HepG2 (cell line): ENCODE measurements around the gene C6orf132. TPM values are rescaled to one million over a fixed set of nuclear protein-coding genes. Genes with fewer than 3 reads are reported as not detected.

Experiments
- ATAC-seq: fragments of 200-7000 bp; cut with Tn5 transposase; 3 replicates; pipeline ENCODE4 v1.9.1; 2020; ENCODE audit warnings: mild to moderate bottlenecking, moderate library complexity
- BruUV-seq: library from RNA; stranded (reverse); fragments of 400-500 nt; replicated peaks from 2 replicates; lab custom pipeline; 2021; lab: Mats Ljungman, UMichigan
- CTCF ChIA-PET: fragments of 300-600 bp; formaldehyde crosslinking; extraction: SDS; loops from one replicate; lab custom pipeline; 2021; ENCODE audit warnings: low total read pairs, inconsistent platforms, low intra/inter-chr PET ratio; lab: Yijun Ruan, JAX
- POLR2A ChIA-PET: fragments of 350-600 bp; sonication (Branson Sonifier 250); formaldehyde crosslinking; loops from one replicate; lab custom pipeline; 2020; ENCODE audit warnings: antibody characterized with exemption, inconsistent platforms; lab: Yijun Ruan, JAX
- DNase-seq: peaks from one replicate; pipeline ENCODE4 v3.0.0-alpha.2; 2015; ENCODE audit warnings: low spot score
- FAIRE-seq: peaks from 3 replicates; lab custom pipeline; 2011; peaks lifted over from hg19 to GRCh38; lab: Jason Lieb, UNC
- H2AFZ ChIP-seq: one replicate; pipeline ENCODE4 v1.6.1; 2011; ENCODE audit warnings: low read length, inconsistent platforms
- H3K27ac ChIP-seq: fragments of 300-600 bp; 3 replicates; pipeline ENCODE4 v1.8.0; 2011; ENCODE audit warnings: mixed run types, mild to moderate bottlenecking, mixed read lengths, low read length, inconsistent platforms; ENCODE audit not compliant: insufficient read depth; ENCODE audit errors: extremely low read length
- H3K27me3 ChIP-seq, 2 experiments: fragments of 200-600 bp in 1 of 2; 2 replicates in 1 of 2; 3 replicates in 1 of 2; pipeline versions ENCODE4 v1.6.0 to v1.8.0; 2011; ENCODE audit warnings: low read length in 2 of 2, mild to moderate bottlenecking in 2 of 2, moderate library complexity in 2 of 2, inconsistent platforms in 1 of 2; ENCODE audit not compliant: insufficient read depth in 2 of 2, control insufficient read depth in 1 of 2
- H3K36me3 ChIP-seq, 2 experiments: fragments of 200-600 bp in 1 of 2; replicated peaks in 1 of 2; 2 replicates in 1 of 2; 3 replicates in 1 of 2; pipeline versions ENCODE4 v1.5.1 to v1.8.0; 2011; ENCODE audit warnings: low read length in 2 of 2, inconsistent platforms in 1 of 2; ENCODE audit not compliant: insufficient read depth in 2 of 2, control insufficient read depth in 1 of 2
- H3K4me1 ChIP-seq: 2 replicates; pipeline ENCODE4 v1.5.1; 2012; ENCODE audit warnings: low read length, inconsistent platforms; ENCODE audit not compliant: insufficient read depth
- H3K4me2 ChIP-seq: 2 replicates; pipeline ENCODE4 v1.6.0; 2011; ENCODE audit warnings: low read depth, low read length, inconsistent platforms
- H3K4me3 ChIP-seq, 3 experiments: fragments of 200-600 bp in 1 of 3; sonication (generic), shearing (Covaris generic) in 1 of 3; replicated peaks in 1 of 3; 2 replicates each; pipeline ENCODE4 v1.5.1; 2011 to 2016; ENCODE audit warnings: low read length in 3 of 3, inconsistent platforms in 2 of 3, low read depth in 2 of 3, mild to moderate bottlenecking in 2 of 3, control low read depth in 1 of 3, mixed read lengths in 1 of 3; ENCODE audit not compliant: insufficient read depth in 1 of 3
- H3K79me2 ChIP-seq: one replicate; pipeline ENCODE4 v1.6.1; 2011; ENCODE audit warnings: low read length, inconsistent platforms; ENCODE audit not compliant: insufficient read depth
- H3K9ac ChIP-seq: 2 replicates; pipeline ENCODE4 v1.6.0; 2011; ENCODE audit warnings: mild to moderate bottlenecking, low read depth, low read length, inconsistent platforms; ENCODE audit not compliant: insufficient read depth
- H3K9me3 ChIP-seq: 2 replicates; pipeline ENCODE4 v1.5.1; 2012; ENCODE audit warnings: mild to moderate bottlenecking, low read length
- H4K20me1 ChIP-seq: 2 replicates; pipeline ENCODE4 v1.6.0; 2011; ENCODE audit warnings: inconsistent platforms, mild to moderate bottlenecking, low read length, moderate library complexity; ENCODE audit not compliant: insufficient read depth
- ETV6 ChIP-seq: sonication (generic); formaldehyde crosslinking; conservative IDR thresholded peaks from 2 replicates; pipeline ENCODE4 v1.4.0; 2020; ENCODE audit warnings: missing genetic modification reagents
- KDM2A ChIP-seq: sonication (generic); formaldehyde crosslinking; IDR thresholded peaks from 2 replicates; pipeline ENCODE4 v1.4.0; 2020; ENCODE audit warnings: low read depth, missing genetic modification reagents, borderline replicate concordance
- MAFG ChIP-seq: sonication (generic); formaldehyde crosslinking; IDR thresholded peaks from 2 replicates; pipeline ENCODE4 v1.5.1; 2020; ENCODE audit warnings: mild to moderate bottlenecking, missing genetic modification reagents
- ZKSCAN1 ChIP-seq: fragments of 150-350 bp; IDR thresholded peaks from 2 replicates; pipeline ENCODE4 v1.6.1; 2014; ENCODE audit warnings: low read length
- ZNF275 ChIP-seq: sonication (generic); formaldehyde crosslinking; IDR thresholded peaks from 2 replicates; pipeline ENCODE4 v1.8.0; 2022; ENCODE audit warnings: missing genetic modification reagents, mild to moderate bottlenecking, inconsistent platforms, borderline replicate concordance
- ZNF292 ChIP-seq: sonication (generic); formaldehyde crosslinking; IDR thresholded peaks from 2 replicates; pipeline ENCODE4 v1.8.1; 2022; ENCODE audit warnings: mild to moderate bottlenecking, low read depth, missing genetic modification reagents, borderline replicate concordance
- ZNF333 ChIP-seq: sonication (generic); formaldehyde crosslinking; IDR thresholded peaks from 2 replicates; pipeline ENCODE4 v1.4.0; 2020; ENCODE audit warnings: mild to moderate bottlenecking, missing genetic modification reagents, borderline replicate concordance
- ZNF337 ChIP-seq: sonication (generic); formaldehyde crosslinking; IDR thresholded peaks from 2 replicates; pipeline ENCODE4 v1.5.1; 2020; ENCODE audit warnings: missing genetic modification reagents, low read depth, mild to moderate bottlenecking, borderline replicate concordance
- WGBS: methylation state at CpG from one replicate; pipeline ENCODE4 v1.1.6; 2017; ENCODE audit warnings: low lambda C conversion rate; 5-methylcytosine and 5-hydroxymethylcytosine counted together
- in situ Hi-C: cut with HindIII; loops from 2 replicates; pipeline ENCODE4 v1.10.0; 2017; ENCODE audit warnings: low pct_unique_long_range_greater_than_20kb; ENCODE audit not compliant: extremely low pct_ligation_motif_present
- intact Hi-C: fragments of 100-400 bp; cut with micrococcal nuclease; formaldehyde crosslinking; loops from one replicate; pipeline ENCODE4 v1.10.0; 2022; ENCODE audit not compliant: unreplicated experiment
- polyA plus RNA-seq, 8 experiments: library from polyadenylated mRNA; depleted of rRNA in 3 of 8; stranded (reverse) in 7 of 8; unstranded in 1 of 8; fragments of >200 nt; fragmentation: Illumina TruSeq in 4 of 8; extraction: Trizol in 4 of 8; gene quantifications; 2 replicates each; pipeline versions ENCODE4 v1.2.1 to v1.2.3, GENCODE V29; 2011 to 2016; ENCODE audit warnings: low read depth in 4 of 8, missing spikeins in 1 of 8, mixed read lengths in 1 of 8; ENCODE audit not compliant: insufficient read depth in 1 of 8
- total RNA-seq, 5 experiments: library from RNA; depleted of rRNA; stranded (reverse); fragments of >200 nt; fragmentation: Illumina TruSeq; extraction: Trizol; gene quantifications; 2 replicates each; pipeline ENCODE4 v1.2.3, GENCODE V29; 2016; ENCODE audit warnings: low read depth in 1 of 5
- TF ChIP-seq, protein P1 (sequence below): sonication (generic); formaldehyde crosslinking; IDR thresholded peaks from 2 replicates; pipeline ENCODE4 v1.4.0; 2020; ENCODE audit warnings: missing genetic modification reagents, borderline replicate concordance

Gene C6orf132
- total and polyA plus RNA-seq, 2 of the 13 experiments (the other 11 are each of a cell fraction or from before 2014, with no cell fraction given) = 0.78 to 3.0 TPM

- FAIRE-seq = no peak
- Histone ChIP-seq H3K4me3 (no peak overlapping the region), H3K4me1 (peaks cover 44% of the 10 kb centered on the region), H4K20me1 (no peaks in the 10 kb centered on the region), H3K27me3 (peaks cover under 1 to 10% of the 10 kb centered on the region in 2 experiments; a peak in 3 of 5 replicates), H3K9ac (no peak overlapping the region), H3K79me2 (no peaks in the 10 kb centered on the region), H3K27ac (no peak overlapping the region), H3K9me3 (no peaks in the 10 kb centered on the region), H3K4me2 (no peak overlapping the region), H2AFZ (no peak overlapping the region), H3K36me3 (no peaks in the 10 kb centered on the region)
- POLR2A ChIA-PET = no interaction called here
- DNase-seq = no peak
- intact Hi-C loops = loop anchor here (5.0 kb wide), 1 partner anchor 378 kb away; the partner anchor contains the start of gene TOMM6
- BruUV-seq = no TSS peak
- CTCF ChIA-PET = interaction anchor here (2.8 to 5.2 kb wide), 2 partner anchors 50 to 89 kb away, joined by 75 to 107 read pairs; no protein-coding TSS in a partner anchor
- 64% methylated on average over 9 of the region's 9 CpGs for WGBS
- TF ChIP-seq, protein P1, sequence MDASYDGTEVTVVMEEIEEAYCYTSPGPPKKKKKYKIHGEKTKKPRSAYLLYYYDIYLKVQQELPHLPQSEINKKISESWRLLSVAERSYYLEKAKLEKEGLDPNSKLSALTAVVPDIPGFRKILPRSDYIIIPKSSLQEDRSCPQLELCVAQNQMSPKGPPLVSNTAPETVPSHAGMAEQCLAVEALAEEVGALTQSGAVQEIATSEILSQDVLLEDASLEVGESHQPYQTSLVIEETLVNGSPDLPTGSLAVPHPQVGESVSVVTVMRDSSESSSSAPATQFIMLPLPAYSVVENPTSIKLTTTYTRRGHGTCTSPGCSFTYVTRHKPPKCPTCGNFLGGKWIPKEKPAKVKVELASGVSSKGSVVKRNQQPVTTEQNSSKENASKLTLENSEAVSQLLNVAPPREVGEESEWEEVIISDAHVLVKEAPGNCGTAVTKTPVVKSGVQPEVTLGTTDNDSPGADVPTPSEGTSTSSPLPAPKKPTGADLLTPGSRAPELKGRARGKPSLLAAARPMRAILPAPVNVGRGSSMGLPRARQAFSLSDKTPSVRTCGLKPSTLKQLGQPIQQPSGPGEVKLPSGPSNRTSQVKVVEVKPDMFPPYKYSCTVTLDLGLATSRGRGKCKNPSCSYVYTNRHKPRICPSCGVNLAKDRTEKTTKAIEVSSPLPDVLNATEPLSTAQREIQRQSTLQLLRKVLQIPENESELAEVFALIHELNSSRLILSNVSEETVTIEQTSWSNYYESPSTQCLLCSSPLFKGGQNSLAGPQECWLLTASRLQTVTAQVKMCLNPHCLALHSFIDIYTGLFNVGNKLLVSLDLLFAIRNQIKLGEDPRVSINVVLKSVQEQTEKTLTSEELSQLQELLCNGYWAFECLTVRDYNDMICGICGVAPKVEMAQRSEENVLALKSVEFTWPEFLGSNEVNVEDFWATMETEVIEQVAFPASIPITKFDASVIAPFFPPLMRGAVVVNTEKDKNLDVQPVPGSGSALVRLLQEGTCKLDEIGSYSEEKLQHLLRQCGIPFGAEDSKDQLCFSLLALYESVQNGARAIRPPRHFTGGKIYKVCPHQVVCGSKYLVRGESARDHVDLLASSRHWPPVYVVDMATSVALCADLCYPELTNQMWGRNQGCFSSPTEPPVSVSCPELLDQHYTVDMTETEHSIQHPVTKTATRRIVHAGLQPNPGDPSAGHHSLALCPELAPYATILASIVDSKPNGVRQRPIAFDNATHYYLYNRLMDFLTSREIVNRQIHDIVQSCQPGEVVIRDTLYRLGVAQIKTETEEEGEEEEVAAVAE (CRISPR knock-in tag) = no peak
- TF ChIP-seq ZNF333 (CRISPR knock-in tag) (no peak), ZKSCAN1 (no peak), KDM2A (CRISPR knock-in tag) (no peak), ZNF292 (CRISPR knock-in tag) (no peak), ZNF337 (CRISPR knock-in tag) (no peak), ETV6 (no peak), ZNF275 (no peak), MAFG (CRISPR knock-in tag) (no peak)
- ATAC-seq = no peak
- in situ Hi-C loops = loop anchor here (5.0 kb wide), 2 partner anchors 62 to 88 kb away; no protein-coding TSS in a partner anchor
These were observed 22.6 kb upstream of the C6orf132 start for GRCh38 chr6:42165016-42165415.
